Activated CD4-positive, alpha-beta T cell treated with anti-CD3 and anti-CD28 coated beads, Interleukin-2, amount 10 ng/mL, durations not matched to agents 7 days and 5 days (primary cell): ENCODE results near the gene MYBBP1A. TPM values are rescaled to one million over a fixed set of nuclear protein-coding genes. Genes with fewer than 3 reads are reported as not detected.

Experiments
- CTCF ChIA-PET: fragments of 350-600 bp; sonication (Branson Sonifier 250); formaldehyde crosslinking; loops from one replicate; lab custom pipeline; 2021; ENCODE audit warnings: antibody characterized with exemption; lab: Charles Lee
- POLR2A ChIA-PET: fragments of 350-600 bp; sonication (Branson Sonifier 250); formaldehyde crosslinking; loops from one replicate; lab custom pipeline; 2021; ENCODE audit warnings: antibody characterized with exemption; lab: Charles Lee
- DNase-seq: peaks from one replicate; pipeline ENCODE4 v3.0.0-alpha.2; 2020
- H3K27ac Mint-ChIP-seq: one replicate; pipeline ENCODE4 v1.8.0; 2021; ENCODE audit warnings: mild to moderate bottlenecking, moderate library complexity, mixed read lengths
- H3K27me3 Mint-ChIP-seq: one replicate; pipeline ENCODE4 v1.8.0; 2021; ENCODE audit warnings: mixed read lengths
- H3K36me3 Mint-ChIP-seq: one replicate; pipeline ENCODE4 v1.8.0; 2021; ENCODE audit warnings: low read depth, mixed read lengths
- H3K4me1 Mint-ChIP-seq: one replicate; pipeline ENCODE4 v1.8.0; 2021; ENCODE audit warnings: mixed read lengths
- H3K4me3 Mint-ChIP-seq: one replicate; pipeline ENCODE4 v1.8.0; 2021; ENCODE audit warnings: mild to moderate bottlenecking, moderate library complexity, mixed read lengths
- H3K9me3 Mint-ChIP-seq: one replicate; pipeline ENCODE4 v1.8.0; 2021; ENCODE audit warnings: mixed read lengths
- total RNA-seq, 2 experiments: library from RNA; stranded (reverse); gene quantifications; one replicate each; pipeline ENCODE4 v1.2.3, GENCODE V29; 2021

Gene MYBBP1A
- total RNA-seq, 2 experiments from 2014 or later, result 58.0 to 59.0 TPM

DNA sequence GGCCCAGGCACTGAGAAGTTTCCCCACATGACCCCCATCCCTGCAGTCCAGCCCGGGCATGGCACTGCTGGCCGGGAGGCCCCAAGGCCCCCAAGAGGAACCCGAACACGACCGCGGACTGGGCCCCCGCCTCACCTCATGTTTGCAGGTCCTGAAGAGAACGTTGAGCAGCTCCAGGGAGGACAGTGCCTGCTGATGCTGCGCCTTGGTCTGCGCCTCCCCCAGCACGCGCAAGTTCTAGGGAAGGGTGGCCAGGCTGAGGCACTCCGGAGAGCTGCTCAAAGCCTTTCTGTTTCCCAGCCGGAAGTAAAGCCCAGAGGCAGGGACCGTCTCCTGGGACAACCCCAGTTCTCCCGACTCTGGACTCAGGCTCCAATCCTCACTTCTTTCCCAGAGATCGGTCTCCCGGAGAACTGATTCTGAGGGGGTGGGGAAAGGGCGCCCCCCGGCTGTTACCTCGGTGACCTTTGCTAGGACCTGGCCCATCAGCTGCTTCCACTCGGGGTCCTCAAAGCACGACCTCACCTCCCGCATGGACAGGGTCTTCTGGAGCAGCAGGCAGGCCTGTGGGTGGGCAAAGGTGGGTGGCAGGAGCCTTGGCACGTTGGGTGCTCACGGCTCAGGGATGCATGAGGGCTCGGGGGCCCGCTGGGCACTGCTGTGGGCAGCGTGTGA lies 13.7 kb downstream of the MYBBP1A start:
- Mint-ChIP-seq H3K9me3 (no peaks in the 10 kb centered on the region), H3K4me1 (no peaks in the 10 kb centered on the region), H3K36me3 (peaks cover 8% of the 10 kb centered on the region), H3K27me3 (no peaks in the 10 kb centered on the region), H3K27ac (no peak overlapping the region), H3K4me3 (no peak overlapping the region)
- no peak for DNase-seq
- ChIA-PET CTCF (no interaction called here), POLR2A (no interaction called here)

DNA sequence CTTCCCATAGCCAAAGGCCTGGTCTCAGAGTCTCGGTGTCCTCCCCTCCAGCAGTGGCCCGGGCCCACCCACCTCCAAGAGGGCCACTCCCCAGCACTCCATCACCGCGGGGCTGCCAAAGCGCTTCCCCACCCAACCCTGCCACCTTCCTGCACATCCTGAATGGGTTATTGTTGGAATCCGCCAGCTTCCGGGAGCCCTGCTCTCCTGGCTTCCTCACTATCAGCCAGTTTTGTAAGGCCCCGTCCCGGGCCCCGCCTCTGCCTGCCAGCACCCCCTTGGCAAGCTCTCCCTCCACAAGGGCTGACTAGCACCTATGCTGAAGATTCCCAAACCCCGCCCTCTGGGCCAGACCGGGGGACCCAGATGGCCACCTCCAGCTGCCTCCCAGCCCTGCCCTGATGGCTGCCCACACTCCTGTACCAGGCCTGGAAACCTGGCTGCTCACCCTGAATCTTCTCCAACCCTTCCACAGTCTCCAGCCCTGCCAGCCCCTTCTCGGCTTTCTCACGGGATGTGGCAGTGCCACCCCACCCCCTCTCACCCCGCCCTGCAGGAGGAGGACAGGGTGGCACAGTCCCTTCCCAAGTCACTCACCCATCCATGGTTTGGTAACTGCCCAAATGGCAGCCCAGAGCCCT lies 14.4 kb downstream of the MYBBP1A start:
- CTCF ChIA-PET, result no interaction called here
- Mint-ChIP-seq H3K27ac (no peak overlapping the region), H3K9me3 (no peaks in the 10 kb centered on the region), H3K4me3 (no peak overlapping the region), H3K4me1 (no peaks in the 10 kb centered on the region), H3K27me3 (no peaks in the 10 kb centered on the region), H3K36me3 (peaks cover 8% of the 10 kb centered on the region)
- POLR2A ChIA-PET, result no interaction called here
- no peak for DNase-seq

GRCh38 chr17:4540224-4540651 lies 14.9 kb downstream of the MYBBP1A start:
- ChIA-PET POLR2A (no interaction called here), CTCF (no interaction called here)
- no peaks in the 10 kb centered on the region for H3K4me1 Mint-ChIP-seq
- DNase-seq, result no peak
- no peak overlapping the region for H3K4me3 Mint-ChIP-seq
- no peaks in the 10 kb centered on the region for H3K9me3 Mint-ChIP-seq
- peaks cover 8% of the 10 kb centered on the region for H3K36me3 Mint-ChIP-seq
- H3K27me3 Mint-ChIP-seq, result no peaks in the 10 kb centered on the region
- no peak overlapping the region for H3K27ac Mint-ChIP-seq

GRCh38 chr17:4539576-4540223 lies 15.5 kb downstream of the MYBBP1A start:
- H3K4me1 Mint-ChIP-seq, result no peaks in the 10 kb centered on the region
- POLR2A ChIA-PET, result no interaction called here
- DNase-seq, result no peak
- no peak overlapping the region for H3K4me3 Mint-ChIP-seq
- no peaks in the 10 kb centered on the region for H3K9me3 Mint-ChIP-seq
- H3K36me3 Mint-ChIP-seq, result peaks cover 8% of the 10 kb centered on the region
- CTCF ChIA-PET, result interaction anchor here (0.5 kb wide), 1 partner anchor 110 kb away, joined by 4 read pairs; no protein-coding TSS in a partner anchor
- H3K27ac Mint-ChIP-seq, result no peak overlapping the region
- no peaks in the 10 kb centered on the region for H3K27me3 Mint-ChIP-seq

- DNase-seq, result no peak
- ChIA-PET POLR2A (no interaction called here), CTCF (interaction anchor here (0.5 to 1.1 kb wide), 2 partner anchors 15 to 109 kb away, joined by 3 to 4 read pairs; no protein-coding TSS in a partner anchor)
- Mint-ChIP-seq H3K27me3 (no peaks in the 10 kb centered on the region), H3K4me3 (no peak overlapping the region), H3K4me1 (no peaks in the 10 kb centered on the region), H3K36me3 (peaks cover 8% of the 10 kb centered on the region), H3K27ac (no peak overlapping the region), H3K9me3 (no peaks in the 10 kb centered on the region)
Measured at GRCh38 chr17:4539025-4539424, 16.2 kb downstream of the MYBBP1A start.

- ChIA-PET POLR2A (no interaction called here), CTCF (interaction anchor here (1.1 kb wide), 2 partner anchors 9 to 15 kb away, joined by 3 to 5 read pairs; no protein-coding TSS in a partner anchor)
- Mint-ChIP-seq H3K4me1 (peaks cover 5% of the 10 kb centered on the region), H3K36me3 (peaks cover 8% of the 10 kb centered on the region), H3K9me3 (no peaks in the 10 kb centered on the region), H3K27me3 (no peaks in the 10 kb centered on the region), H3K4me3 (no peak overlapping the region), H3K27ac (no peak overlapping the region)
- no peak for DNase-seq
Measured at GRCh38 chr17:4538236-4539002, 16.8 kb downstream of the MYBBP1A start.

- peaks cover 8% of the 10 kb centered on the region for H3K4me1 Mint-ChIP-seq
- no peak overlapping the region for H3K27ac Mint-ChIP-seq
- DNase-seq, result no peak
- ChIA-PET CTCF (interaction anchor here (1.1 kb wide), 2 partner anchors 9 to 14 kb away, joined by 3 to 5 read pairs; no protein-coding TSS in a partner anchor), POLR2A (no interaction called here)
- H3K36me3 Mint-ChIP-seq, result peaks cover 8% of the 10 kb centered on the region
- H3K27me3 Mint-ChIP-seq, result no peaks in the 10 kb centered on the region
- H3K4me3 Mint-ChIP-seq, result no peak overlapping the region
- H3K9me3 Mint-ChIP-seq, result no peaks in the 10 kb centered on the region
Measured at GRCh38 chr17:4537451-4538235, 17.5 kb downstream of the MYBBP1A start.

DNA sequence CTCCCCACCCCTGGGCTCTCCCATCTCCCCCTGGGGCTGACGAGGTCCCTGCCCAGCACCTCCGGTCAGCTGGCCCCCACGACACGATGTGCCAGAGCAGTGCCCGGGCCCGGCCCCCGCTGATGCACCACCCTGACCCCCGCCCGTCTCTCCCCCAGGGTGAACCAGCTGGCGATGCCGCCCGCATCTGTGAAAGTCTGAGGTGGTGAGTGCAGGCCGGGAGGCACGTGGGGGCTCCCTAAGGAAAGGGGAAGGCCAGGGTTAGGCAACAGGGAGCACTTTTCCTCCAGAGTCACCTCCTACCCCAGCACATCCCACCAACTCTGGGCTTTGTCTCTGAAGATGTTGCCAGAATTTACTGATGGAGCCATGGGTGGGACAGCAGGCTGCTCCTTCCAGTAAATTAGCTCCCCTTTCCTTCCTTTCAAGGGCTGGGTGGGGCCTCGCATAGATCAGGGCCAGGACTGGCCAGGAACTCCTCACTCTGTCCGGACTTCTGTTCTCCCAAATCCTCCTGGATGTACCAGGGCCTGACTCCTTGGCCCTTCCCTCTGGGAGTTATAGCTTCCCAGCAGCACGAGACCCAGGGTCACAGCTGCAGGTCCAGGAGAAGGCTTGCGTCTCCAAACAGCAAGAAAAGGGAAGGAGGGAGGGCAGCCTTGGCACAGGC lies 18.3 kb downstream of the MYBBP1A start:
- no peak for DNase-seq
- Mint-ChIP-seq H3K36me3 (peaks cover 3% of the 10 kb centered on the region), H3K27ac (no peak overlapping the region), H3K27me3 (peaks cover 4% of the 10 kb centered on the region), H3K4me3 (no peak overlapping the region), H3K9me3 (no peaks in the 10 kb centered on the region), H3K4me1 (peaks cover 8% of the 10 kb centered on the region)
- ChIA-PET CTCF (no interaction called here), POLR2A (no interaction called here)

- DNase-seq, result no peak
- H3K9me3 Mint-ChIP-seq, result no peaks in the 10 kb centered on the region
- H3K27ac Mint-ChIP-seq, result no peak overlapping the region
- ChIA-PET POLR2A (no interaction called here), CTCF (no interaction called here)
- H3K4me3 Mint-ChIP-seq, result no peak overlapping the region
- peaks cover 3% of the 10 kb centered on the region for H3K36me3 Mint-ChIP-seq
- peaks cover 4% of the 10 kb centered on the region for H3K27me3 Mint-ChIP-seq
- peaks cover 8% of the 10 kb centered on the region for H3K4me1 Mint-ChIP-seq
Measured at GRCh38 chr17:4536259-4536741, 18.9 kb downstream of the MYBBP1A start.

- Mint-ChIP-seq H3K9me3 (no peaks in the 10 kb centered on the region), H3K27ac (no peak overlapping the region), H3K27me3 (peaks cover 4% of the 10 kb centered on the region), H3K4me1 (peaks cover 8% of the 10 kb centered on the region), H3K36me3 (peaks cover 3% of the 10 kb centered on the region), H3K4me3 (no peak overlapping the region)
- ChIA-PET CTCF (no interaction called here), POLR2A (no interaction called here)
- DNase-seq, result no peak
Measured at GRCh38 chr17:4535667-4536258, 19.4 kb downstream of the MYBBP1A start.

GRCh38 chr17:4534928-4535666 lies 20.1 kb downstream of the MYBBP1A start:
- Mint-ChIP-seq H3K9me3 (no peaks in the 10 kb centered on the region), H3K27ac (no peak overlapping the region), H3K27me3 (peaks cover 4% of the 10 kb centered on the region), H3K36me3 (peaks cover 3% of the 10 kb centered on the region), H3K4me1 (peaks cover 8% of the 10 kb centered on the region), H3K4me3 (no peak overlapping the region)
- no peak for DNase-seq
- ChIA-PET CTCF (no interaction called here), POLR2A (no interaction called here)
